Duodenal mucosa (tissue), 2 donors: Measurements from ENCODE around the gene NHLRC4.

Experiments
- H3K27ac ChIP-seq: one replicate; pipeline ENCODE4 v1.7.0; 2013; ENCODE audit warnings: low read depth, low read length
- H3K27me3 ChIP-seq, 2 donors: one replicate each; pipeline ENCODE4 v1.7.0; 2013; ENCODE audit warnings: low read length in 2 of 2, control low read depth in 1 of 2; ENCODE audit not compliant: insufficient read depth in 2 of 2, control insufficient read depth in 1 of 2
- H3K36me3 ChIP-seq, 2 donors: one replicate each; pipeline ENCODE4 v1.7.0; 2013; ENCODE audit warnings: low read length in 2 of 2, control low read depth in 1 of 2; ENCODE audit not compliant: insufficient read depth in 2 of 2, control insufficient read depth in 1 of 2
- H3K4me1 ChIP-seq, 2 donors: one replicate each; pipeline ENCODE4 v1.7.0; 2013; ENCODE audit warnings: low read length in 2 of 2, control low read depth in 1 of 2; ENCODE audit not compliant: insufficient read depth in 2 of 2, control insufficient read depth in 1 of 2
- H3K4me3 ChIP-seq, 2 donors: one replicate each; pipeline ENCODE4 v1.7.0; 2013; ENCODE audit warnings: low read length in 2 of 2, low read depth in 1 of 2
- H3K9ac ChIP-seq, 2 donors: one replicate each; pipeline ENCODE4 v1.7.0; 2013; ENCODE audit warnings: low read length in 2 of 2, low read depth in 1 of 2
- H3K9me3 ChIP-seq, 2 donors: one replicate each; pipeline ENCODE4 v1.7.0; 2013; ENCODE audit warnings: low read length in 2 of 2, control low read depth in 1 of 2; ENCODE audit not compliant: control insufficient read depth in 1 of 2

The NHLRC4 gene, protein sequence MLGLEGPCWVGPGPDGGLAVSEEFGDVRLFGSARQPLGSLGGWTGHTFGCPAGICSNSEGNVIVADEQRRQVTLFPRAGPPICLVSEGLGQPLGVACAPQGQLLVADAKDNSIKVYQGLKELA

DNA sequence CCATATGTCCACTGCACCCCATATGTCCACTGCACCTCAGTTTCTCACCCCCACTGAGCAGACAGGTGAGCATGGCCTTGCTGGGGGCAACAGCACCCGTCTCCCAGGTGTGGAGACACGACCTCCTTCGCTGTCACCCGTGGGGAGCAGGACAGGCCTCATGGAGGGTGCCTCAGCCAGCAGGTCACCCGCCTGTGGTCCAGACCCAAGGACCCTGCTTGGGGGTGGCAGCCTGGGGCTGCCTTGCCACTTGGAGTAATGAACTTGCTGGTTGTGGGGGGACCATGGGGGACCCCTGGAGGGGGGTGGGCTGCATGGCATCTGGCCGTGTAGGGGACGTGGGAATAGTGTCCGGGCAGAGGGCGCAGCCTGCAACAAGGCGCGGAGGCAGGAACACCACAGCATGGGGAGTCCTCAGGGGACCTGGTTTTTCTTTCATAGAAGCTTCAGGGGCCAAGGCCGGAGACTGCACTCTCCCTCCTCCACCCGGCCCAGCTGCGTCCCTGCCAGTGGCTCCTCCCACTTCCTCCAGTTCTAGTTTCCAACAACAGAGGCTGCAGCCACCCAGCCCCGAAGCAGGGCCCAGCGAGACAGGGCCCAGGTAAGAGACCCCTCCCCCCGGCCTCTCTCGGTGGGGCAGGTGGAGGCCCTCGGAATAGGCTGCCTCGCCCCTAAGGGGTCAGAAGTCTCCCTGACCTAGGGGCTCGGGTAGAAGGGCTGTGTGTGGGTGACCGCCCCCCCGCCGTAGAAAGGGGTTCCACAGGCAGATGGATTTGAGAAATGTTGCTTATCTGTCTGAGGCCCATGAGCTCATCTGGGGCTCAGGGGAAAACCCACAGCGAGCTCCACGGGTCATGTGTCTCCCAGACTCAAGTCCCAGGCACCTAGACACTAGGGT is at the start of gene NHLRC4:
TSS of gene NHLRC4 (plus strand) at position 531 of the 898 bp plus-strand sequence. CDS start 1,043 bp downstream, outside the sequence.
- Histone ChIP-seq H3K4me1 (peaks cover 31 to 45% of the 10 kb centered on the region in 2 donors), H3K9me3 (no peaks in the 10 kb centered on the region), H3K4me3 (peak within 1 kb of the TSS; percentile 50 to 58), H3K9ac (peak within 1 kb of the TSS; percentile 47 to 68), H3K27ac (peak within 1 kb of the TSS; percentile 20), H3K36me3 (no peaks in the 10 kb centered on the region), H3K27me3 (peaks cover 3 to 11% of the 10 kb centered on the region in 2 donors)

DNA sequence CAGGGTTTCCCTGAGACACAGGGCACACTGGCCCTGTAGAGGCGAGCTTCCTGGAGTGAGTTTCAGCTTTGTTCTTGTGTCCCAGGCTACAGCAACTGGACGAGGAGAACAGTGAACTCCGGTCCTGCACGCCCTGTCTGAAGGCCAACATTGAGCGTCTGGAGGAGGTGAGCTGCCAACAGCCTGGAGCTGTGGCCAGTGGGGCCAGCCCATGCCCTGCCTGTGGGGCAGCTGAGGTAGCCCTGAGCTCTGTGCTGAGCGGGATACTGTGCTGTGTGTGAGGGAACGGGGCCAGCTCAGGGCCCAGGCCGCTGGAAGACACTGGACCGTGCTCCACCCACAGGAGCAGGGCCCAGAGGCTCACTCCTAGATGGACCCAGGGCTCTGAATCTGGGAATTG is 47.9 kb upstream of the NHLRC4 start:
- peaks cover 18 to 55% of the 10 kb centered on the region in 2 donors for H3K36me3 ChIP-seq
- no peak overlapping the region for H3K9ac ChIP-seq
- H3K4me1 ChIP-seq: peaks cover 0 to 6% of the 10 kb centered on the region in 2 donors
- H3K4me3 ChIP-seq: no peak overlapping the region
- no peak overlapping the region for H3K27ac ChIP-seq
- H3K27me3 ChIP-seq: no peaks in the 10 kb centered on the region
- no peaks in the 10 kb centered on the region for H3K9me3 ChIP-seq

DNA sequence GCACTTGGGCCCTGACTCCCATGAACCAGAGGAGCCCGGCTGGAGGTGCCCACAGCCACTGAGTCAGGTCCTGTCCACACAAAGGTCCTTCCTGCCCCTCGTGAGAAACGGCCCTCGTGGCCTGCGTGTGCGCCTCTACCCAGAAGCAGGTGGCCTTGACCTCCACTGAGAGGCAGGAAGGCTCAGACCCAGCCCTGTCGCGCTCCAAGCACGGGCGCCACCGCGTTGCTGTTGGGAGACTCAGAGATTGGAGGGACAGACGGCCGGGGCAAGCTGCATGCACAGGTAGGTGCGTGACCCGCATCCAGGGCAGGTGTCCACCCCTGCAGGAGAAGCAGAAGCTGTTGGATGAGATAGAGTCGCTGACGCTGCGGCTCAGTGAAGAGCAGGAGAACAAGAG is 47.4 kb upstream of the NHLRC4 start:
- H3K9ac ChIP-seq: no peak overlapping the region
- no peak overlapping the region for H3K4me3 ChIP-seq
- peaks cover 18 to 49% of the 10 kb centered on the region in 2 donors for H3K36me3 ChIP-seq
- no peak overlapping the region for H3K27ac ChIP-seq
- peaks cover 0 to 11% of the 10 kb centered on the region in 2 donors for H3K4me1 ChIP-seq
- no peaks in the 10 kb centered on the region for H3K27me3 ChIP-seq
- H3K9me3 ChIP-seq: no peaks in the 10 kb centered on the region

DNA sequence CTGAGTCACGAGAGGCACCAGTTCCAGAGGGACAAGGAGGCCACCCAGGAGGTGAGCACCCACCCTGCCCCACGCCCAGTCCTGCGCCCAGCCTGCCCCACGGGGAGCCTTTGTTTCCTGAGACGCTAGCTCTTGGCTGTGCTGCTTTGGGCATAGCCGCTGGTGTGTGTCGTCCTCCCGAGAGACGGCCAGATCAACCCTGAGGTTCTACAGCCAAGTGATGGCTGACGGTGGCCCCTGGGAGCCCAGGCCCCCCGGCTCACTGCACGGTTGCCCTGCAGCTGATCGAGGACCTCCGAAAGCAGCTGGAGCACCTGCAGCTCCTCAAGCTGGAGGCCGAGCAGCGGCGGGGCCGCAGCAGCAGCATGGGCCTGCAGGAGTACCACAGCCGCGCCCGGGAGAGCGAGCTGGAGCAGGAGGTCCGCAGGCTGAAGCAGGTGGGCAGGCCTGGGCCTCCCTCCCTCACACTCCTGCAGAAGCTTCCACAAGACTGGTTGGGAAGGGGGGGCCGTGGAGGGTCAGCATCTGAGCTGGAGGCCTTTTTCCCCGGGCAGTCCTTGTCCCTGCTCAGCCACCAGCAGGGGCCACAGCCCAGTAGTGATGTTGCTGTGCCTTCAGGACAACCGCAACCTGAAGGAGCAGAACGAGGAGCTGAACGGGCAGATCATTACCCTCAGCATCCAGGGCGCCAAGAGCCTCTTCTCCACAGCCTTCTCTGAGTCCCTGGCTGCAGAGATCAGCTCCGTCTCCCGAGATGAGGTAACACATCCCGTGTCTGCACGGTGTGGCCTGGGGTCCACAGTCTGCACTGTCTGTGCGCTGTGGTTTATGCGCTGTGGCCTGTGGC is 46.7 kb upstream of the NHLRC4 start:
- Histone ChIP-seq H3K4me3 (no peak overlapping the region), H3K9ac (no peak overlapping the region), H3K27me3 (no peaks in the 10 kb centered on the region), H3K27ac (no peak overlapping the region), H3K4me1 (peaks cover 2 to 11% of the 10 kb centered on the region in 2 donors), H3K9me3 (no peaks in the 10 kb centered on the region), H3K36me3 (peaks cover 18 to 44% of the 10 kb centered on the region in 2 donors)

DNA sequence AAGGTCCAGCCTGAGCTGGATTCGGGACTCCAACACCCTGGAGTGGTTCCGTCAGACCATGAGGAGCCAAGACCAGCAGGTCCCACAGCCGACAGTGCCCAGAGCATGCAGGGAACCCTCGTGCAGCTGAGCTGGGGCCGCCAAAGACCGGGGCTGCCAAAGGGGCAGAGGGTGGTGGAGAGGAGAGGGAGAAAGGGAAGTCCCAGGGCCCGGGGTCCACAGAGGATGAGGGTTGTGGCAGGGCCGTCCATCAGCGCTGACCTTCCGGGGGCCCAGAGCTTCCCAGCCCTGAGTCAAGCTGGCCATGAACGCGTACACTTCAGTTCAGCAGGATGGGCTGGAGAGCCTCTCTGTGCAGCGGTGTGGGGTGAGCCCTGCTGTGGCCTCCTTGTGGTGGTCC is 46.0 kb upstream of the NHLRC4 start:
- no peaks in the 10 kb centered on the region for H3K27me3 ChIP-seq
- H3K4me1 ChIP-seq: peaks cover 10 to 19% of the 10 kb centered on the region in 2 donors
- no peak overlapping the region for H3K4me3 ChIP-seq
- H3K9me3 ChIP-seq: no peaks in the 10 kb centered on the region
- H3K27ac ChIP-seq: no peak overlapping the region
- no peak overlapping the region for H3K9ac ChIP-seq
- H3K36me3 ChIP-seq: peaks cover 13 to 36% of the 10 kb centered on the region in 2 donors

DNA sequence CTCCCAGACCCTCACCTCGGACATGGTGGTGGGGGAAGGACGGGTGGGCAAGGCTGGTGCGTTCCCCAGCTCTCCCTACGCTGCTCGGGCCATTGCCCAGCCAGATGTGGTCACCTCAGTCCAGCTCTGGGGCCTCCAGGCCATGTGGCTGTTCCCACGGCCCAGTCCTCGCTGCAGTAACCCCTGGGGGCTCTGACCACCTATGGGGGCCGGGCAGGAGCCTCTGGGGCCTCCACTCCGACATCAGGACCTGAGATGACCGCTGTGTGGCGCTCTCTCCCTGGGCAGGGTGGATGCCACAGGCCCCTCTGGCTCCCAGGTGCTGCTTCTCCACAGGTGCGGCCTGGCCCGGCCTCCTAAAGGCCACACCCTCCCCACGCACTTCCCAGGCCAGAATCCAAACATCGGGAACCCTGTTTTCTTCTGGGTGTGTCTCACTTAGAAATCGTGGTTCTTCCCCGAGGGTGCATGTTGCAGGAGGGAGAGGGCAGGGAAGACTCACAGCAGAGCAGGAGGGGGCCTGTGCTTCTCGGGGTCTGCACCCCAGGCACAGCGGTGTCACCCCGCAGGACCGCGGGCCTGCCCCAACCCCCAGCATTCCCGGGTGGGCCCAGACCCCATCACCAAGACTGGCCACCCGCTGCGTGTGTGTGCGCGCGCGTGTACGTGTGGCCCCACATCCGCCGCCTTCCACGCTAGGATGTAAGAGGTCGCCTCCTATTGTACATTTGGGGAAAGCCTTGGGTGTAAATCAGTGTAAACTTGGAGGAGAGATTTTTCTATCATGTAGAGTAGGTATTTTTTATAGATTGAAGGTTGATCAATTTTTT is 45.2 kb upstream of the NHLRC4 start:
- Histone ChIP-seq H3K9ac (no peak overlapping the region), H3K9me3 (no peaks in the 10 kb centered on the region), H3K27me3 (no peaks in the 10 kb centered on the region), H3K27ac (no peak overlapping the region), H3K4me1 (peaks cover 17 to 27% of the 10 kb centered on the region in 2 donors), H3K36me3 (peaks cover 9 to 30% of the 10 kb centered on the region in 2 donors), H3K4me3 (no peak overlapping the region)

DNA sequence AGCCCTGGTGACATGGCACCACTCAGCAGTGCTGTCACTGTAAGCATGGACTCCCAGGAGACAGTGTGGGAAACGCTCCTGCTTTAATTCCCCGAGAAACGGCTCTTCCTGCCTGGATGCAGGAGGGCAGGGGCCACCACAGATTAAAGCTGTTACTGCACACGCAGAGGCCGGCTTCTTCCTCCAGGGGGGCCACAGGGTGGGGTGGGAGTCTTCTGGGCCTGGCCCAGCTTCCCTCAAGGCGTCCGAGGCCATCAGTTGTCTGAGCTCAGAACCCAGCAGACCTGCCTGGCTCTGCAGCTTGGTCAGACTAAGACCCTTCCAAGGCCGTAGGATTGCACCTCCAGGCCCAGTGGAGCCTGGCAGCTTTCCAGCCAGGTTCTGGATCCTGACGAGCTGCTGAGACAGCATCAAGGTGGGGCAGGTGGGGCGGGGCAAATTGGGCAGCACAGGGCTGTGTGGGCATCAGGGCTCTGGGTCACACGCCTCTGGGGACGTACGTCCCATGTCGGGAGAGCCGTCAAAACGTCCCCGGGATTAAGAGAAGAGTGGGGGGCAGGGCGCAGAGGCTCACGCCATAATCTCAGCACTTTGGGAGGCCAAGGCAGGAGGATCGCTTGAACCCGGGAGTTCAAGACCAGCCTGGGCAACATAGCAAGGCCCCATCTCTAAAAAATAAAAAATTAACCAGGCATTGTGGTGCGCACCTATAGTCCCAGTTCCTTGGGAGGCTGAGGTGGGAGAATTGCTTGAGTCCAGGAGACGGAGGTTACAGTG is 44.3 kb upstream of the NHLRC4 start:
- Histone ChIP-seq H3K4me3 (no peak overlapping the region), H3K9me3 (no peaks in the 10 kb centered on the region), H3K4me1 (peaks cover 18 to 30% of the 10 kb centered on the region in 2 donors), H3K9ac (no peak overlapping the region), H3K27me3 (no peaks in the 10 kb centered on the region), H3K27ac (no peak overlapping the region), H3K36me3 (peaks cover 9 to 27% of the 10 kb centered on the region in 2 donors)

DNA sequence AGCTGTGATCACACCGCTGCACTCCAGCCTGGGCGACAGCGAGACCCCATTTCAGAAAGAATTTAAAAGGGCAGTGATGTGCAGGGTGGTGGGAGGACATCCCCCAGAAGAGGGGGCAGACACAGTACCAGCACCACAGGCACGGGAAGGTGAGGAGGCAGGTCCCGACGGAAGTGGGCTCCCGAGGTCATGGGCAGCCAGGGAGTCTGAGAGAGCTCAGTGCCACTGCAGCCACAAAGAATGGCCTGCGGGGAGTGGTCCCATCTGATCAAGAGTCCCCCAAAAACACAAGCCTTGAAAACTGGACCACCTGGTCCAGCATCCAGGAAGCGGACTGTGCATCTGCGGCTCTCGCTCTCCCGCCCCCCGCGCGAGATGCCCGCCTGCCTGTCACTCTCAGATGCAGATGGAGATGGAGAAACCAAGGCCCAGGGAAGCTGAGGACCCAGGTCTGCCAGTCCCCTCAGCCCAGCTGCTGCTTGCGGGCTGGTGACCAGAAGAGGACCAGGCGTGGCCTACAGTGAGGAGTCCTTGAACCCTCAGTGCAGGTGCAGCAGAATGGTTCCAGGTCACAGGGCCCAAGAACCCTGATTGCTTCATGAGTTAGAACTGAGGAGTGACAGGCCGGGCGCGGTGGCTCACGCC is 43.6 kb upstream of the NHLRC4 start:
- peaks cover 18 to 30% of the 10 kb centered on the region in 2 donors for H3K4me1 ChIP-seq
- no peak overlapping the region for H3K27ac ChIP-seq
- no peak overlapping the region for H3K4me3 ChIP-seq
- H3K9ac ChIP-seq: no peak overlapping the region
- no peaks in the 10 kb centered on the region for H3K27me3 ChIP-seq
- H3K36me3 ChIP-seq: peaks cover 9 to 26% of the 10 kb centered on the region in 2 donors
- no peaks in the 10 kb centered on the region for H3K9me3 ChIP-seq
